ENCODE results near the gene SUGP2. TPM values are rescaled to one million over a fixed set of nuclear protein-coding genes. Genes with fewer than 3 reads are reported as not detected.

SUGP2 gene
- total and polyA plus RNA-seq, 2 of the 13 experiments (the other 11 are each of a cell fraction or from before 2014, with no cell fraction given): 40.6 to 57.7 TPM

DNA sequence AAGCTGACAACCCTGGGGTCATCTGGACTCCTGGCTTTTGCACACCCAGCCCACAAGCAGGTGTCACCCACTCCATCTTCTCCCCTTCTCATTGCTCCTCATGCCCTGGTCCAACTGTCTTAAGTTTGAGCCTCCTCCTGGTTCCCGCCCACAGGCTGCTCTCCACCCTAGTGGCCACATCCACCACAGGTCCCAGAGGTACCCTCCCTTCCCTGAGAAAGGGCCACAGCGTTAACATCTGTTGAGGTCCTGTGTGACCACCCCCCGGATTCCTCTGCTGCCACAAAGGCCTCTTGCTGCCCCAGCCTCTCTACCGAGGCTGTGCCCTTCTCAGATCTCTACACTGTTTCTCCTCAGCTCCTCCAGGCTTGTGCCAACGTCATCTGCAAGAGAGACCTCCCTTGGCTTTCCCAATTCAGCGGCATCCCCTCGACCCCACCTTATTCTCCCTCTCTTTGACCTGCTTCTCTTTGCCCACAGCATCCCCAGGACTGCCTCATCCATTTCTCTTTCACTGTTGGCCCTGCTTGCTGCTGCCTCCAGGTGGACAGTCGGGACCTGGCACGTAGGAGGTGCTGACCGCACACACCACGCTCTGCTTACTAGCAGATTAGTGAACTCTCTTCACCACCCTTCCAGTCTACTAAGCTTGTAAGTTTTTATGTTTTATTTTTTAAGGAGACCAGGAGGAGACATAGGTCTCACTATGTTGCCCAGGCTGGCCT lies 33.3 kb downstream of the SUGP2 start (continued):
- TF ChIP-seq, protein P1, sequence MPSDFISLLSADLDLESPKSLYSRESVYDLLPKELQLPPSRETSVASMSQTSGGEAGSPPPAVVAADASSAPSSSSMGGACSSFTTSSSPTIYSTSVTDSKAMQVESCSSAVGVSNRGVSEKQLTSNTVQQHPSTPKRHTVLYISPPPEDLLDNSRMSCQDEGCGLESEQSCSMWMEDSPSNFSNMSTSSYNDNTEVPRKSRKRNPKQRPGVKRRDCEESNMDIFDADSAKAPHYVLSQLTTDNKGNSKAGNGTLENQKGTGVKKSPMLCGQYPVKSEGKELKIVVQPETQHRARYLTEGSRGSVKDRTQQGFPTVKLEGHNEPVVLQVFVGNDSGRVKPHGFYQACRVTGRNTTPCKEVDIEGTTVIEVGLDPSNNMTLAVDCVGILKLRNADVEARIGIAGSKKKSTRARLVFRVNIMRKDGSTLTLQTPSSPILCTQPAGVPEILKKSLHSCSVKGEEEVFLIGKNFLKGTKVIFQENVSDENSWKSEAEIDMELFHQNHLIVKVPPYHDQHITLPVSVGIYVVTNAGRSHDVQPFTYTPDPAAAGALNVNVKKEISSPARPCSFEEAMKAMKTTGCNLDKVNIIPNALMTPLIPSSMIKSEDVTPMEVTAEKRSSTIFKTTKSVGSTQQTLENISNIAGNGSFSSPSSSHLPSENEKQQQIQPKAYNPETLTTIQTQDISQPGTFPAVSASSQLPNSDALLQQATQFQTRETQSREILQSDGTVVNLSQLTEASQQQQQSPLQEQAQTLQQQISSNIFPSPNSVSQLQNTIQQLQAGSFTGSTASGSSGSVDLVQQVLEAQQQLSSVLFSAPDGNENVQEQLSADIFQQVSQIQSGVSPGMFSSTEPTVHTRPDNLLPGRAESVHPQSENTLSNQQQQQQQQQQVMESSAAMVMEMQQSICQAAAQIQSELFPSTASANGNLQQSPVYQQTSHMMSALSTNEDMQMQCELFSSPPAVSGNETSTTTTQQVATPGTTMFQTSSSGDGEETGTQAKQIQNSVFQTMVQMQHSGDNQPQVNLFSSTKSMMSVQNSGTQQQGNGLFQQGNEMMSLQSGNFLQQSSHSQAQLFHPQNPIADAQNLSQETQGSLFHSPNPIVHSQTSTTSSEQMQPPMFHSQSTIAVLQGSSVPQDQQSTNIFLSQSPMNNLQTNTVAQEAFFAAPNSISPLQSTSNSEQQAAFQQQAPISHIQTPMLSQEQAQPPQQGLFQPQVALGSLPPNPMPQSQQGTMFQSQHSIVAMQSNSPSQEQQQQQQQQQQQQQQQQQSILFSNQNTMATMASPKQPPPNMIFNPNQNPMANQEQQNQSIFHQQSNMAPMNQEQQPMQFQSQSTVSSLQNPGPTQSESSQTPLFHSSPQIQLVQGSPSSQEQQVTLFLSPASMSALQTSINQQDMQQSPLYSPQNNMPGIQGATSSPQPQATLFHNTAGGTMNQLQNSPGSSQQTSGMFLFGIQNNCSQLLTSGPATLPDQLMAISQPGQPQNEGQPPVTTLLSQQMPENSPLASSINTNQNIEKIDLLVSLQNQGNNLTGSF (CRISPR knock-in tag; IDR thresholded peaks at IDR 0.05): no peak
- TF ChIP-seq, protein P2, sequence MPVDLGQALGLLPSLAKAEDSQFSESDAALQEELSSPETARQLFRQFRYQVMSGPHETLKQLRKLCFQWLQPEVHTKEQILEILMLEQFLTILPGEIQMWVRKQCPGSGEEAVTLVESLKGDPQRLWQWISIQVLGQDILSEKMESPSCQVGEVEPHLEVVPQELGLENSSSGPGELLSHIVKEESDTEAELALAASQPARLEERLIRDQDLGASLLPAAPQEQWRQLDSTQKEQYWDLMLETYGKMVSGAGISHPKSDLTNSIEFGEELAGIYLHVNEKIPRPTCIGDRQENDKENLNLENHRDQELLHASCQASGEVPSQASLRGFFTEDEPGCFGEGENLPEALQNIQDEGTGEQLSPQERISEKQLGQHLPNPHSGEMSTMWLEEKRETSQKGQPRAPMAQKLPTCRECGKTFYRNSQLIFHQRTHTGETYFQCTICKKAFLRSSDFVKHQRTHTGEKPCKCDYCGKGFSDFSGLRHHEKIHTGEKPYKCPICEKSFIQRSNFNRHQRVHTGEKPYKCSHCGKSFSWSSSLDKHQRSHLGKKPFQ (CRISPR knock-in tag; IDR thresholded peaks at IDR 0.05; ENCODE audit: insufficient replicate concordance): no peak
- TF ChIP-seq ZBTB38 (CRISPR knock-in tag; IDR thresholded peaks at IDR 0.05) (0 out of 2 replicates have a peak, but pooled peaks have one; percentile 27), SP1 (IDR thresholded peaks at IDR 0.05) (no peak), SP1 (CRISPR knock-in tag; IDR thresholded peaks at IDR 0.05) (no peak), ZSCAN22 (CRISPR knock-in tag; IDR thresholded peaks at IDR 0.05) (no peak), FLYWCH1 (CRISPR knock-in tag; IDR thresholded peaks at IDR 0.05) (no peak)
- TF ChIP-seq, protein P3, sequence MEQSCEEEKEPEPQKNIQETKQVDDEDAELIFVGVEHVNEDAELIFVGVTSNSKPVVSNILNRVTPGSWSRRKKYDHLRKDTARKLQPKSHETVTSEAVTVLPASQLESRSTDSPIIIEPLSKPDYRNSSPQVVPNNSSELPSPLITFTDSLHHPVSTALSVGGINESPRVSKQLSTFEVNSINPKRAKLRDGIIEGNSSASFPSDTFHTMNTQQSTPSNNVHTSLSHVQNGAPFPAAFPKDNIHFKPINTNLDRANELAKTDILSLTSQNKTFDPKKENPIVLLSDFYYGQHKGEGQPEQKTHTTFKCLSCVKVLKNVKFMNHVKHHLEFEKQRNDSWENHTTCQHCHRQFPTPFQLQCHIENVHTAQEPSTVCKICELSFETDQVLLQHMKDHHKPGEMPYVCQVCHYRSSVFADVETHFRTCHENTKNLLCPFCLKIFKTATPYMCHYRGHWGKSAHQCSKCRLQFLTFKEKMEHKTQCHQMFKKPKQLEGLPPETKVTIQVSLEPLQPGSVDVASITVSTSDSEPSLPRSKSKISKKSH (CRISPR knock-in tag; IDR thresholded peaks at IDR 0.05; ENCODE audit: borderline replicate concordance): no peak
